Thoracic aorta (tissue), 2 donors: ENCODE results near the gene ARG1. TPM values are rescaled to one million over a fixed set of nuclear protein-coding genes. Genes with fewer than 3 reads are reported as not detected.

Source experiments
- ATAC-seq: fragments of 150-250 bp; one replicate; pipeline ENCODE4 v1.8.0; 2017; ENCODE audit warnings: low read depth; ENCODE audit not compliant: insufficient number of reproducible peaks, low FRiP score
- DNase-seq: peaks from one replicate; pipeline ENCODE4 v3.0.0-alpha.2; 2020; ENCODE audit warnings: low spot score
- H3K27ac ChIP-seq, 2 donors: fragments of 200-600 bp; sonication (generic); 1 replicate in 1 of 2; 2 replicates in 1 of 2; pipeline ENCODE4 v1.5.1; 2016; ENCODE audit warnings: mild to moderate bottlenecking in 2 of 2, moderate library complexity in 2 of 2
- H3K27me3 ChIP-seq: fragments of 200-600 bp; sonication (generic); replicated peaks from 2 replicates; pipeline ENCODE4 v1.6.0; 2016; ENCODE audit warnings: mild to moderate bottlenecking; ENCODE audit not compliant: insufficient read depth
- H3K36me3 ChIP-seq: fragments of 200-600 bp; sonication (generic); one replicate; pipeline ENCODE4 v1.5.1; 2016
- H3K4me1 ChIP-seq, 2 donors: fragments of 200-600 bp; sonication (generic); 1 replicate in 1 of 2; 2 replicates in 1 of 2; pipeline versions ENCODE4 v1.5.1 to v1.6.0; 2016; ENCODE audit warnings: low read depth in 2 of 2, mild to moderate bottlenecking in 1 of 2; ENCODE audit not compliant: control insufficient read depth in 1 of 2
- H3K4me3 ChIP-seq: fragments of 200-600 bp; sonication (generic); 2 replicates; pipeline ENCODE4 v1.5.1; 2016; ENCODE audit warnings: mild to moderate bottlenecking
- H3K9me3 ChIP-seq: fragments of 200-600 bp; sonication (generic); 2 replicates; pipeline ENCODE4 v1.5.1; 2016
- total RNA-seq, 2 donors: library from RNA; depleted of rRNA; stranded (reverse); fragments of >200 nt; gene quantifications; one replicate each; pipeline versions ENCODE4 v1.1.0 to v1.2.3, GENCODE V29; 2016
- TF ChIP-seq, protein P1 (sequence below): fragments of 200-600 bp; sonication (generic); IDR thresholded peaks from one replicate; pipeline ENCODE4 v1.5.1; 2019; ENCODE audit warnings: antibody characterized with exemption

ARG1 gene
- total RNA-seq, 2 donors from 2014 or later, result 1.1 TPM; not detected in 1

DNA sequence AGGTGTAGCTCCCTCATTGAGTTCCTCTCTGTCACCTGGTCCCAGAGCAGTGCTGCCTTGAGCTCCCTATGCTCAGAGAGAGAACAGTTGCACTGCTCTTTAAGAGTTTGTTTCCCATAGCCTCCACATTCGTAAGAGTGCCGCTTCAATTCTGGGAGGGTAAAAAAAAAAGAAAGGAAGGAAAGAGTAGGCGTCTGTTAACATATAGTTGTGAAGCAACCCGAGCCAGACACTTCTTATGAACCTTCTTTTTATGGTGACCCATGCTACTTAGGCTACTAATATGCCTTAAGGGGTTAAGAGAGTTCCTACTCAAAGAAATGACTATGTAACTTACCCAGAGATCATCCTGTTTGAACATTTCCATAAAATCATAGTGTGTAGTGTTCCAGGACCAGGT lies 4.3 kb upstream of the ARG1 start:
- Histone ChIP-seq H3K27ac (no peak overlapping the region), H3K27me3 (no peaks in the 10 kb centered on the region), H3K9me3 (no peaks in the 10 kb centered on the region), H3K4me1 (no peaks in the 10 kb centered on the region), H3K36me3 (no peaks in the 10 kb centered on the region), H3K4me3 (no peak overlapping the region)
- ATAC-seq (no peak), DNase-seq (no peak)
- TF ChIP-seq, protein P1, sequence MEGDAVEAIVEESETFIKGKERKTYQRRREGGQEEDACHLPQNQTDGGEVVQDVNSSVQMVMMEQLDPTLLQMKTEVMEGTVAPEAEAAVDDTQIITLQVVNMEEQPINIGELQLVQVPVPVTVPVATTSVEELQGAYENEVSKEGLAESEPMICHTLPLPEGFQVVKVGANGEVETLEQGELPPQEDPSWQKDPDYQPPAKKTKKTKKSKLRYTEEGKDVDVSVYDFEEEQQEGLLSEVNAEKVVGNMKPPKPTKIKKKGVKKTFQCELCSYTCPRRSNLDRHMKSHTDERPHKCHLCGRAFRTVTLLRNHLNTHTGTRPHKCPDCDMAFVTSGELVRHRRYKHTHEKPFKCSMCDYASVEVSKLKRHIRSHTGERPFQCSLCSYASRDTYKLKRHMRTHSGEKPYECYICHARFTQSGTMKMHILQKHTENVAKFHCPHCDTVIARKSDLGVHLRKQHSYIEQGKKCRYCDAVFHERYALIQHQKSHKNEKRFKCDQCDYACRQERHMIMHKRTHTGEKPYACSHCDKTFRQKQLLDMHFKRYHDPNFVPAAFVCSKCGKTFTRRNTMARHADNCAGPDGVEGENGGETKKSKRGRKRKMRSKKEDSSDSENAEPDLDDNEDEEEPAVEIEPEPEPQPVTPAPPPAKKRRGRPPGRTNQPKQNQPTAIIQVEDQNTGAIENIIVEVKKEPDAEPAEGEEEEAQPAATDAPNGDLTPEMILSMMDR, result no peak

DNA sequence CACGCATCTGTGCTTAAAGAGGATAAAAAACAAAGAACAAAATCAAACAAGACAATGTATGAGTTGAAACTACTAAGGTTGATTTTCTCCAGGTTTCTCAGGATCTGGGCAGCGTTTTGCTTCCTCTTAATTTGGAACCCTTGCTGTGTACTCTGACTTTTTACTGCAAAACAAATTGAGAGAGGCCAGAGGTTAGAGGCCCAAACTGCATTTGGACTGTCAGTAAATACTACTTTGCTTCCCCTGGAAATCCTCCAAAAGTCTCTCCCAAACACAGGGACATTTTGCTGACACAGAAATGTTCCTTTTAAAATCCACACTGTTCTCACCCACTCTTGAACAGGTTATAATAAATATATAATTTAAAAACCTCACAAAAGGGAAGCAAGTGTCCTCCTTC lies 1.1 kb downstream of the ARG1 start:
- ATAC-seq (no peak), DNase-seq (no peak)
- no peaks in the 10 kb centered on the region for H3K27me3 ChIP-seq
- no peak overlapping the region for H3K4me3 ChIP-seq
- H3K4me1 ChIP-seq, result no peaks in the 10 kb centered on the region
- TF ChIP-seq, protein P1, result no peak
- H3K36me3 ChIP-seq, result no peaks in the 10 kb centered on the region
- no peaks in the 10 kb centered on the region for H3K9me3 ChIP-seq
- H3K27ac ChIP-seq, result no peak overlapping the region

DNA sequence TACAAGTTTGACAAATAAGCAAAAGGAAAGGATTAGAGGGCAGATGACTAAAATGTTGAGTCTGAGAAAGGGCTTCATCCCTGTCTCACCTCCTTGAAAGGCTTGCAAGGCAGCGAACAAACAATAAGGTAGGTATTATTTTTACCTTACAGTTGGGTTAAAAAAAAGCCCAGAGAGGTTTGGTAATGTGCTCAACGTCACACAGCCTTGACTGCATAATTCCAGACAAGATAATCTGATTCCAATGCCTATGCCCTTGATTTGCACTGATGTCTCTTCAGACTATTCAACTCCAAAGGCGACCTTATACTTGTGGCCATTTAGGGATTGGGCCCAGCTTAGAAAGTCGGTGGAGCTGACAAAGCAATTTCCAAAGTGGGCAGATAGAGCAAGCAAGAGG lies 1.7 kb downstream of the ARG1 start:
- no peaks in the 10 kb centered on the region for H3K4me1 ChIP-seq
- peaks cover 3% of the 10 kb centered on the region for H3K36me3 ChIP-seq

DNA sequence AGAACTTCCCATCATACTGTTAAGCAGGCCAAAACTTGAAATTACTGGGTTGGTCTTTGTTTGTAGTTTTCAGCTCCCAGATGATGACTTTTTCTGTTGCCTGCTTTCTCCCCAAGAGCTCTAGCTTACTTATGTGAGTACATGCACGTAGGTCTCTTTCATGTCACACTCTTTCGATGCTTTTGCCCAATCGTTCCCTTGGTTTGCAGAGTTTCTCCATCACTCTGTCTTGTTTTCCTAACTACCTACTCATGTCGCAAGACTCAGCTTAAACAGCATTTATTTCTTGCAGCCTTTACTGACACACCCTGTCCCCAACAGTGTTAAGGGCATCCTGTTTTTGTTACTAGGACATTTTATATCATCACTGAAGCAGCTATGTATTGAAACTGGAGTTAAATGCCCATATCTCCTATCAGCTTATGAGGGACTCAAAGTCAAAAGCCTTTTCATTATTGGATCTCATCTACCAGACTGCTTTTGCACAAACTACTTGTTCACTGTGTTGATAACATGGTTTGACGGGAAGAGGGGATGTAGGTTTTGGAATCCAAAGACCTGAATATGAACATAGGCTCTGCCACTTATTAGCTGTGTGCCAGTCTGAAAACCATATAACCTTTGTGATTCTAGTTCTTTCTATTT lies 2.9 kb downstream of the ARG1 start:
- DNase-seq (no peak), ATAC-seq (no peak)
- peaks cover 6% of the 10 kb centered on the region for H3K36me3 ChIP-seq
- no peak overlapping the region for H3K27ac ChIP-seq
- TF ChIP-seq, protein P1, result no peak
- no peak overlapping the region for H3K4me3 ChIP-seq
- H3K27me3 ChIP-seq, result no peaks in the 10 kb centered on the region
- H3K9me3 ChIP-seq, result no peaks in the 10 kb centered on the region
- H3K4me1 ChIP-seq, result no peaks in the 10 kb centered on the region

More for the DNA sequence above, 1.7 kb downstream of the ARG1 start:
- Histone ChIP-seq H3K27me3 (no peaks in the 10 kb centered on the region), H3K9me3 (no peaks in the 10 kb centered on the region), H3K27ac (no peak overlapping the region), H3K4me3 (no peak overlapping the region)
- ATAC-seq (no peak), DNase-seq (no peak)
- TF ChIP-seq, protein P1, result no peak

DNA sequence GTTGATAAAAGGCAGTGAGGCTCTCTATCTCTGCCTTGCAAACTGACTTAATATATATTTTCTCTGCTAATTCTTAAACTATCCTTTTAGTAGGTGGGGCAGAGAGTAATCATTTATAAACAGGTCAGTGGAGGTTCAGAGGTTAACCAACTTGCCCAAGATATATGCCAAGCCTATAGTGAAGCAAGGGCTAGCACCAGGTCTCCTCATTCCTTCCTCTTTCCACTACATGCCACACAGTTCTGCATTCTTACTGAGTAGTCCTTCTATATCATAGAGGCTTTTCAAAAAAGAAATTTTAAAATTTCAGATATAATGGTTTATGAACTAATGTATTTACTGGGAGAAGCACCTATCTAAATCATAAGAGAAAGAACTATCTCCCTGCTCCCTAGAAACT lies 8.5 kb downstream of the ARG1 start:
- TF ChIP-seq, protein P1, result no peak
- Histone ChIP-seq H3K4me3 (no peak overlapping the region), H3K27ac (no peak overlapping the region), H3K9me3 (no peaks in the 10 kb centered on the region), H3K36me3 (peaks cover 24% of the 10 kb centered on the region), H3K4me1 (no peaks in the 10 kb centered on the region), H3K27me3 (no peaks in the 10 kb centered on the region)
- ATAC-seq, result no peak
- no peak for DNase-seq
